ENCODE results near the gene ANXA9.

Gene ANXA9

GRCh38 chr1:151006327-151007052 is 24.4 kb downstream of the ANXA9 start, which contains the start of gene MINDY1 (continued):
- TF ChIP-seq ZNF366 (tag by site-specific recombination; conservative IDR thresholded peaks at IDR 0.05) (peak; percentile 96), ZNF2 (tag by site-specific recombination; IDR thresholded peaks at IDR 0.05) (peak; percentile 25; the same call in 1 of the 2 replicates), ZNF394 (tag by site-specific recombination; IDR thresholded peaks at IDR 0.05; ENCODE audit: borderline replicate concordance) (0 out of 2 replicates have a peak, but pooled peaks have one; percentile 50), ZNF560 (tag by site-specific recombination; IDR thresholded peaks at IDR 0.05; ENCODE audit: borderline replicate concordance) (no peak), ZNF274 (IDR thresholded peaks at IDR 0.05; ENCODE audit: low read length) (no peak), ZNF274 (tag by site-specific recombination; IDR thresholded peaks at IDR 0.05; ENCODE audit: borderline replicate concordance) (no peak), ZBTB48 (tag by site-specific recombination; IDR thresholded peaks at IDR 0.05) (peak; percentile 48; the same call in 1 of the 2 replicates), PRDM1 (tag by site-specific recombination; IDR thresholded peaks at IDR 0.05) (peak; percentile 90), ZBTB20 (tag by site-specific recombination; IDR thresholded peaks at IDR 0.05) (peak; percentile 53; the same call in 1 of the 2 replicates), ZBTB26 (tag by site-specific recombination; optimal IDR thresholded peaks at IDR 0.05) (no peak), ZXDB (tag by site-specific recombination; IDR thresholded peaks at IDR 0.05) (peak; percentile 18), ZBTB17 (tag by site-specific recombination; IDR thresholded peaks at IDR 0.05) (peak; percentile 97), ZNF335 (tag by site-specific recombination; conservative IDR thresholded peaks at IDR 0.05) (peak; percentile 62), ZNF670 (tag by site-specific recombination; IDR thresholded peaks at IDR 0.05; ENCODE audit: low read depth) (no peak), ZNF26 (tag by site-specific recombination; IDR thresholded peaks at IDR 0.05) (no peak), HOXD13 (CRISPR knock-in tag; IDR thresholded peaks at IDR 0.05; ENCODE audit: borderline replicate concordance) (no peak), ZSCAN18 (tag by site-specific recombination; IDR thresholded peaks at IDR 0.05) (no peak), ZNF223 (tag by site-specific recombination; IDR thresholded peaks at IDR 0.05) (0 out of 2 replicates have a peak, but pooled peaks have one; percentile 23), ZNF341 (tag by site-specific recombination; IDR thresholded peaks at IDR 0.05; ENCODE audit: low read depth) (peak; percentile 49; the same call in 1 of the 2 replicates)

GRCh38 chr1:151007853-151008243 is 25.8 kb downstream of the ANXA9 start:
- Histone ChIP-seq H3K4me1 (ENCODE audit: control insufficient read depth, insufficient read depth, low read length) (0 out of 2 replicates have a peak, but pooled peaks cover 3% of the 10 kb centered on the region), H3K36me3 (ENCODE audit: control insufficient read depth in 2 of 2, insufficient read depth in 1 of 2, low read length in 2 of 2) (peaks cover 0 to 3% of the 10 kb centered on the region in 2 experiments; a peak in 1 of 3 replicates), H3K4me3 (ENCODE audit: low read depth, low read length) (peak overlapping the region; percentile 26), H3K27ac (ENCODE audit: extremely low read depth, low read depth, low read length) (peak overlapping the region; percentile 41), H3K9me3 (ENCODE audit: control insufficient read depth, insufficient read depth, low read depth, low read length) (no peaks in the 10 kb centered on the region)
- ChIA-PET CTCF (interaction anchor here (0.6 to 3.9 kb wide), 5 partner anchors 12 to 202 kb away, joined by 3 to 73 read pairs (median 5); partner anchors contain the start of gene BNIPL), POLR2A (interaction anchor here (0.7 kb wide), 1 partner anchor 205 kb away, joined by 3 read pairs; no protein-coding TSS in a partner anchor)
- TF ChIP-seq ZNF548 (tag by site-specific recombination; IDR thresholded peaks at IDR 0.05) (no peak), ZNF530 (tag by site-specific recombination; IDR thresholded peaks at IDR 0.05; ENCODE audit: low read depth) (no peak), ZEB2 (tag by site-specific recombination; IDR thresholded peaks at IDR 0.05) (0 out of 2 replicates have a peak, but pooled peaks have one; percentile 13), ZBTB49 (tag by site-specific recombination; IDR thresholded peaks at IDR 0.05; ENCODE audit: low read depth) (no peak), ZNF112 (tag by site-specific recombination; IDR thresholded peaks at IDR 0.05) (no peak), TRIM28 (IDR thresholded peaks at IDR 0.05; ENCODE audit: borderline replicate concordance, low read length) (no peak)
